ENCODE measurements around the gene ZNF680.

ZNF680 gene

DNA sequence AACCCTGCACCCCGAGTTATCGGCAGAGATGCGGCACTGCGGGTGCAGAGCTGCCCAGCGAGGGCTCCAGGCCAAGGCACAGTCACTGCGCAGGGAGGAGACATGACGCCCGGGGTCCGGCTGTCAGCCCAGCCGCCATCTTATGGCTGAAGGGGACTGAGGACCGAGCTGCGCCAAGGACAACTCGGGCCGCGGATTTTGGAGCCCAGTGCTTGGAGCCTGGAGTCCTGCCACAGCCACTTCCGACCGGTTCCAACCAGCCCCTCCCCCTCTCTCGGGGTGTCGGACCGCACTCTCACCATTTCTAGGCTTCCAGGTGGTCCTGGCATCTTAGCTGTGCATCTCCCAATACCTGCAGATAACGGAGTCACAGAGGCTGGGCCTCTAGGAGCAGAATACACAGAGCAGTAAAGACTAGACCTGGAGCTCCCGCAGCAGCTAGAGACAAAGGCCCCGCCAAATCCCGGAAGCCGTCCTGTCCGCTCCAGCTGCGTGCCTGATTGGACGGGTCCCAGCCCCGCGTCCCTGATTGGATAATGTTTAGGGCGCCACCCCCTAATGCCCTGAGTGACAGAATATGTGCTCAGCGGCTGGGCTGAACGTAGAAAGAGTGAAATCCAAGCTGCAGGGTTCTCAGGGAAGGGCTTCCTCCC is at the start of gene ZNF680:
ZNF680 (minus strand) TSS at position 446 of the 653 bp plus-strand sequence; CDS start at position 329, 117 bp downstream.
- Histone ChIP-seq H3K27ac (peak within 1 kb of the TSS; percentile 16 to 87 (median 80)), H3K4me3 (peak within 1 kb of the TSS; percentile 72 to 99 (median 89))

DNA sequence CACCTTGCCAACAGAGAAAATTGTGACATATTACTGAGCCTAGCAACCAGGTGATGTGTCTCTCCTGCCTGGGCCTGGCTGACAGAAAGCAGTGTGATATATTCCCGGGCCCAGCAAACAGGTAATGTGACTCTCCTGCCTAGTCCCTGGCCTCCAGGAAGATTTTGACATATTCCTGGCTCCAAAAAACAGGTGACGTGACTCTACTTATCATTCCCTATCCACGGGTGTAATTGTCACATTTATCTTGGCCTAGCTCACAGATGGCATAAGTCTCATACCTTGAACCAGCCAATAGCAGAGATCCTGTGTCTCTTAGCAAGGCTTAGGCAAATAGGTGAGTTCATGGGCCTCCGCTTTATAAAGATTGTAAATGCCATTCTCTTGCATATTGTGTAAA is 49.6 kb upstream of the ZNF680 start:
- peak overlapping the region in 1 of 21 experiments; percentile 26 for H3K27ac ChIP-seq
- H3K4me3 ChIP-seq = no peak overlapping the region

DNA sequence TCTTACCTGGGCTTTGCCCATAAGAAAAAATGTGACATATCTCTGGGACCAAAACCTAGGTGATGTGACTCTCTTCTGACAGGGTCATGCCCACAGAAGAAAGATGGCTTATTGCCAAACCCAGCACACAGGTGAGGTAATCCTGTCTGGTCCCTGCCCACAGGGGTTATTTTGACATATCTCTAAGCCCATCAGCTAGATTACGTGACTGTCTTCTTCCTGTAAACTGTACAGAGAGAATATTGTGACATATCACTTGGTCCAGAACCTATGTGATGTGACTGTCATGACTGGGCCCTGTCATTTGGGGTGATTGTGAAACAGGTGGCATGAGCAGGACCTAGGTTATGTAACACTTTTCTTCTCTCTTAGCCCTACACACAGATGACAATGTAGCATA is 48.8 kb upstream of the ZNF680 start:
- H3K4me3 ChIP-seq = no peak overlapping the region
- no peak overlapping the region for H3K27ac ChIP-seq

DNA sequence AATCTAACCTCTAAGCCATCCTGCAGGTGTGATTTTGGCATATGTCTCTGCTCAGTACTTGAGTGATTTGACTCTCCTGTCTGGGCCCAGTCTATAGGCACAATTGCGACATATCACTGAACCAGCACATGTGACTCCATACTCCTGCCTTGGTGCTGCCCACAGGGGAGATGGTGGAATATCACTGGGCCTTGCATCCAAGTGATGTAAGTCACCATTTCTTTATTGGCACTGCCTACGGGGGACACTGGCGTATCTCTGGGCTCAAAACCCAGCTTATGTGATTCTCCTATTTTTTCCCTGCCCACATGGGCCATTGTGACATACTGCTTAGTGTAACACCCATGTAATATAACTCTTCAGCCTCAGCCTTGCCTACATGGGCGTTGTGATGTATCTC is 48.1 kb upstream of the ZNF680 start:
- Histone ChIP-seq H3K27ac (no peak overlapping the region), H3K4me3 (no peak overlapping the region)

DNA sequence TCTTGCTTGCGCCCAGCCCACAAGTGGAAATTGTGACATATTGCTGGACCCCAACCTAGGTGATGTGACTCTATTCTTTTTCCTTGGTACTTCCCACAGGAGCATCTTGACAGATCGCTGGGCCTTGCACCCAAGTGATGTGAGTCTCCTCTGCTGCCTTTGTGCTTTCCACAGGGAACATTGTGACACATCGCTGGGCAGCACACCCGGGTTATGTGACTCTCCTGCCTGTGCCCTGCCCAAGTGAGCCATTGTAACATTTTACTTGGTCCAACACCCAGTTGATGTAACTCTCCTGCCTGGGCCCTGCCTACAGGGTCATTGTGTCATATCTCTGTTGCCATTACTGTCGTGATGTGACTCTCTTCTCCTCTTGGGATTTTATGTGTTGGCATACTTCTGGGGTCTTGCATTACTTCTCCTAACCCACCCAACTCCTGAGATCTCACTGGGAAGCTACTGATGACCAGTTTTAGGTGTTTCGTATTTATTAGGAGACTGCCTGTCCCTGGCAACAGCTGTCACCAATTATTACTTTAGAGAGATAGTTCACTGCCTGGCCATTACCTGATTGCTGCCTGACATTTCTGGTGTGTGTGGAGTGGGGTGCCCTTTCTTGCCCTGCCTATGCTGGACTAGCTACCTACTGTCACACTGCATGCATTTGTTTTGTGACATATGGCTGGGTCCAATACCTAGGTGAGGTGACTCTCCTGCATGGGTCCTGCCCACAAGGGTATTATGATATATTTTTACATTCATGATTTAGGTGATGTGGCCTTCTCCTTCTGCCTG is 45.4 kb upstream of the ZNF680 start:
- Histone ChIP-seq H3K4me3 (no peak overlapping the region), H3K27ac (peak overlapping the region in 2 of 21 experiments; percentile 9 to 16)

DNA sequence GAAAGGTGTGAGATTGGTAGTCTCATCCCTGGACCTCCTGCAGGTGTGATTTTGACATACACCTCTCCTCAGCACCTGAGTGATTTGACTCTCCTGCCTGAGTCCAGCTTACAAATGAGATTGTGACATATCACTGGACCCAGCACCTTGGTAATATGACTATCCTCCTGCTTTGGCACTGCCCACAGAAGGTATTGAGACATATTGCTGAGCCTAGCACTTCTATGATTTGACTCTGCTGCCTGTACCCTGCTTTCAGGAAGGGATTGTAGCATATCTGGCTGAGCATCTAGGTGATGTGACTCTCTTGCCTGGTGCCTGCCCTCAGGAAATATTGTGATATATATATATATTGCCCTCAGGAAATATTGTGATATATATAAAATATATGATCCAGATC is 43.5 kb upstream of the ZNF680 start:
- Histone ChIP-seq H3K27ac (no peak overlapping the region), H3K4me3 (no peak overlapping the region)

DNA sequence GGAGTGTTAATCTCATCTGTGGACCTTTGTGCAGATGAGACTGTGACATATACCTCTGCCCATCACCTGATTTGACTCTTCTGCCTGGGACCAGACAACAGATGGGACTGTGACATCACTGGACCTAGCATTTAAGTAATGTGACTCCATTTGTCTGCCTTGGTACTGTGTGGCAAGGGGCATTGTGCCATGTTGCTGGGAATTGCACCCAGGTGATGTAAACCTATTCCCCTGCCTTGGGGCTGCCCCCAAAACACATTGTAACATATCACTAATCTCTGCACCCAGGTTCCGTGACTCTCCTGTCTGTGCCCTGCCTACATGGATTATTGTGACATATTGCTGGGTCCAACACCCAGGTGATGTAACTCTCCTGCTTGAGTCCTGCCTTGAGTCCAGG is 40.4 kb upstream of the ZNF680 start:
- Histone ChIP-seq H3K4me3 (no peak overlapping the region), H3K27ac (no peak overlapping the region)

DNA sequence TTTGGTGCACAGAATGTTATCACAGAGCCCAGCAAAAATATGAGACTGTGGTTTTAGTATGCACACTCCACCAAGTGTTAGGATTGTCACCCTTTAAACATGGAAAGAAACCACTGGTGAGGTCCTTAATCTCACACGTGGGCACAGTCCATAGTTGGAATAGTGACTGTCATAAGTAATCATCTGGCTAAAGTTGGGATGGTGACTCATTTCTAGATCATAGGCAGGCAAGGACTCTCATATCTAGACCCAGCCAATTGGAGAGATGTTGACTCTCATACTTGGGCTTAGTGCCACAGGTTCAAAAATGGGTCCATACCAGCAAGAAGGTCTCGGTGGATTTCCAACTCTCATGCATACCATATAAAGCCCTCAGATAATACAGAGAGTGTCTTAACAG is 39.6 kb upstream of the ZNF680 start:
- no peak overlapping the region for H3K27ac ChIP-seq
- H3K4me3 ChIP-seq = no peak overlapping the region

DNA sequence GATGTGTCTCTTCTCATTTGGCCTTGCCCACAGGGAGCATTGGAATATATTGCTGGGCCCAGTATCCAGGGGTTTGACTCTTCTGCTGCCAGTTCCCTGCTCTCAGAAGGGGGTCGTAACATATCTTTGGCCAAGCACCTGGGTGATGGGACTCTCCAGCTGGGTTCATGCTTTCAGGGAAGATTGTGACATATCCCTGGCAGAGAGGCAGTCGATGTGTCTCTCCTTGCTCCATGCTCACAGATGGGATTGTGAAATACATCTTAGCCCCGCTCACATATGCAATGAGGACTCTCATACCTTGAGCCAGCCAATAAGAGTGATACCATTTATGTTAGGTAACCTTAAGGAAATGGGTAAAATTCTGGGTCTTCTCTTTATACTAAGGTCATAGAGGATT is 39.2 kb upstream of the ZNF680 start:
- H3K27ac ChIP-seq = no peak overlapping the region
- H3K4me3 ChIP-seq = no peak overlapping the region

DNA sequence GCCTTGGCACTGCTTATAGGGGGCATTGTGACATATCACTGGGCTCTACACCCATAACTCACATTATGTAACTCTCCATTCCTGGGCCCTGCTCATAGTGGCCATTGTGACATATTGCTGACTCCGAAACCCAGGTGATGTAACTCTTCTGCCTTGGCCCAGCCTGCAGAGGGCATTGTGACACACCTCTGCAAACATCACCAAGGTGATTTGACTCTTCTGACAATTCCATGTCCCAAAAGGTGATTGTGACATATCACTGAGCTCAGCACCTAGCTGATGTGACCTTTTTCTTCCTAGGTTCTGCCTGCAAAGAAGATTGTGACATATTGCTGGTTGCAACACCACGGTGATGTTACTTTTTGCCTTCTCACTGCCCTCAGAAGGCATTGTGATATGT is 36.5 kb upstream of the ZNF680 start:
- Histone ChIP-seq H3K27ac (no peak overlapping the region), H3K4me3 (no peak overlapping the region)

DNA sequence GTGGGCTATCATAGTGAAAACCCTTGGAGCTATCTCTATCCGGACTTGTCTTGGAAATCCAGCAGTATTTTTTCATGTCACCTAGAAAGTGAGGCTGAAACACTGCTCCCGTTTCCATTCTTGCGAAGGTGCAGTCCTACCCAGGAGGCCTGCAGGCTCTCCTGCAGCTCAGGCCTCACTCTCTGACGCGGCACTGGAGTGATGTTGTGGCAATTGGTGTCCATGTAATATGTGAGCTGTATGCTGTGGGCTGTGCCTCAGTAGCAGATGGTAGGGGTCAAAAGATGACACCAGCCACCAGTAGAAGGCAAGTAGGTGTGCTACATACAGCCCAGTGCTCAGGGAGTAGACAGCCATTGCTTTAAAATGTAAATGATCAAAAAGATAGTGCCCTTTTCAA is 28.1 kb upstream of the ZNF680 start:
- Histone ChIP-seq H3K4me3 (no peak overlapping the region), H3K27ac (no peak overlapping the region)

DNA sequence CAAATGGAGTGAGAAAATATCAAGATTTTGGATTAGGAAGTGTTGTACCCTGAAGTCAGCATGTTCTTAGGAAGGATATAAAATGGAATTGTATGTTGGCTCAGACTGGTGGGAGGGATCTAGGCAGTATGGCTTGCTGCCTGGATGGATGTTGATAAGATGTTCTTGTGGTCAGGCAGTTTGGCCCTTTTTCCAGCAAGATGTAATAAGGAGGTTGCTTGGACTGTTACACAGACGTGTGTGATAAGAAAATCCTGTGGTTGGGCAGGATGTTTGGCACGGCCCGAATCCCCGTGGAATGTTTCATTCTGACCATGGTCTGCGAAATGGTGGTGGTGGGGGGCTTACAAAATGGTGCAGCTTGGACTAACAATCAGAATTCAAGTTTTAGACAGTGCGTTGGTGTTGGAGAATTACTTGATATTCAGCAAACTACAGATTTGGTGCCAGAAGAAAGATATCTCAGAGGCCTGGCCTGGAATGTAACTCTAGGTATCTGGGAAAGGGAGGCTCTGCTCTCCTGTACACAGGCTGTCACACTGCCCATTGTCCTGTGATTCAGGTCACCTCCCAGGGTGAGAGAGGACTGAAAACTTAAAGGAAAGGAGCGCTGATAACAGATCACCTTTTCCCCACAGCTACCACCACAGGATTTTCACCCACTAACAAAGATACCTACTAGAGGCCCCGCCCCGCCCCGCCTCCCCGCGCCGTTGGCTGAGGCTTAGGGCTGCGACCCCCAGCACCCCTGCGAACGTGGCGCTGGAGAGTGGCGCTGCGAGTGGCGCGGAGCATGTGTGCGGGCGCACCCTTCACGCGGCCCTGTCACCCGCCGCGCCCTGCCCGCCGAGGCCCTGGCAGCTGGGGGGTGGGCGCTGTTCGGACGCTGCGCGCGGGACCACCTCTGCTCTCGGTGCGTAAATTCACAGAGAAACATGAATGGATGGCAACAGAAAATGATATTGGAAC is 19.3 kb upstream of the ZNF680 start:
- no peak overlapping the region for H3K27ac ChIP-seq

DNA sequence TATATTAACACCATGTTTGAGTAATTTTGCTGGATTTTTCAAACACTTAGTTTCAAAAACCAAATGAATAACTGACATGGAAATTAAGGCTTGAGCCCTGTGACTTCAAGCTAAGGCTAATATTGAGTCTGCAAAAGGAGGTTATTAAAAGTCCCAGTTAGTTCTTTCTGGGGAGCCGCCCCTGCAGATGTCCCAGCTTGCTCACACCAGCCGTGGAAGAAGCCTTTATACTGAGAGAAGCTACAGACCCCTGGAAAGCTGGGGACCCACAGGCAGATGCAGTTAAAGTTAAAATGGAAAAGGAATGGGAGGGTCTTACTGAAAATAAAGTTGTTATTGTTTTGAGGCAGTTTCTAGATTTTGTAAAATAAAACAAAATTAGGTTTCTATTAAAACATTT is 18.5 kb upstream of the ZNF680 start:
- H3K27ac ChIP-seq = no peak overlapping the region

More for the DNA sequence above, 19.3 kb upstream of the ZNF680 start:
- no peak overlapping the region for H3K4me3 ChIP-seq

DNA sequence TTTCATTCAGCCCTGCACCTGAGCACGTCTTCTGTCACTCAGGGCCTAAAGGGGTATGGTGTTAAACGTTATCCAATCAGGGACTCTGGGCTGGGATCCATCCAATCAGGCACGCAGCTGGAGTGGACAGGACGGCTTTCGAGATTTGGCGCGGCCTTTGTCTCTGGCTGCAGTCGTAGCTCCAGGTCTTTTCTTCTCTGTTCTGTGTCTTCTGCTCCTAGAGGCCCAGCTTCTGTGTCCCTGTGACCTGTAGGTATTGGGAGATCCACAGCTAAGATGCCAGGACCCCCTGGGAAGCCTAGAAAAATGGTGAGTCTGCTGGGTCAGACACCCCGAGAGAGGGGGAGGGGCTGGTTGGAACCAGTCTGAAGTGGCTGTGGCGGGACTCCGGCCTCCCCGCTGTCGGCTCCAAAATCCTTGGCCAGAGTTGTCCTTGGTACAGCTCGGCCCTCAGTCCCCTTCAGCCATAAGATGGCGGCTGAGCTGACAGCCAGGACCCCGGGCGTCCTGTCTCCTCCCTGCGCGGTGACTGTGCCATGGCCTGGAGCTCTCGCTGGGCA is 11.7 kb upstream of the ZNF680 start:
- Histone ChIP-seq H3K27ac (no peak overlapping the region), H3K4me3 (no peak overlapping the region)

More for the DNA sequence above, 18.5 kb upstream of the ZNF680 start:
- no peak overlapping the region for H3K4me3 ChIP-seq

DNA sequence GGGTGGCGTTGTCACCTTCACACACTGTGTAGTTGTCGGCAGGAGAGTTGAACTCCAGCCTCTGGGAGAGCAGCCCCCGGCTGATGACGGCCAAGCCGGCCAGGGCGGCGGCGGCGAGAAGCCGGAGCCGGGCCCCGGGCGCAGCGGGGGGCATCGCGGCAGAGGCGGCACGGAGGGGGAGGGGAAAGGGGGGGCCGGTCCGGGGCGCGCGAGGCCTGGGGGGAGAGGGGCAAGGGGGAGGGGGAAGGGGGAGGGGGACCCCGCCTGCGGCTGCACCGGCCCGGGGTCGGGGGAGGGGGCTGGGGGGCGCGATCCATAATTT is 7.4 kb upstream of the ZNF680 start:
- H3K4me3 ChIP-seq = peak overlapping the region; percentile 7 to 45 (median 32)
- peak overlapping the region in 1 of 21 experiments; percentile 0 for H3K27ac ChIP-seq

DNA sequence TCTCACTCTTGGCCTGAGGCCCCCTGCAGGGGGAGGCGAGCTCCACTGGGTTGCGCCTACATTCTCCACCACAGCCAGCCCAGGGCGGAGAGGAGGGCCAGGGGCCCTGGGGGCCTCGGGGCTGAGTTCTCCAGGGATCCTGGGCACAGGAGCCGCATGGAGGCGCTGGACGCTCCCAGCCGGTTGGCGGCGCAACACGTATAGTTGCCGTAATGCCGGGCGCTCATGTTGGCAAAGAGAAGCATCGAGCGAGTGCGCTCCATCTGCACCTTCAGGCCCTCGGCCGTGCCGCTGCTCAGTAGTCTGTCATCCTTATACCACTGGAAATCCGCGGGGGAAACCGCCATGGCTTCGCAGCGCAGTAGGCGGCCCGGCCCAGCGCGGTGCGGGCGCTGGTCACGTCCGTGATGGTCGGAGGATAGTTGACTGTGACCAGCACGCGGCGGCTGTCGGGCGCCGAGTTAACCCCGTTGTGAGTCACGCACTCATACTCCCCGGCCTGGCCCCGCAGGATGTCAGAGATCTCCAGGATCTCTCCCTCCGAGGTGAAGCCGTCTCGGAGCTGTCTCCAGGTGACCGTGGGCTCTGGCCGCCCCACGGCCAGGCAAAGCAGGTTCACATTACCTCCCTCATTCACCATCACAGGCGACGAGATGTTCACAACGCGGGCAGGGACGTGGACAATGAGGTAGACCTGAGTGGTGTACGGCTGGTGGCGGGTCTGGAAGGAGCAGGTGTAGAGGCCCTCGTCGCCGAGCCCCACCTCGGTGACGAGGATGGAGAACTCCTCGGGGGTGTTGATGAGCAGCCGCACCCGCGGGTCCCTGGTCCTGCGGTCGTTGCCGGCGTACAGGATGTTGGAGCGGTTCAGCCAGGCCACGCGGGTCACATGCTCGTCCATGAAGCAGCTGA is 6.8 kb upstream of the ZNF680 start:
- peak overlapping the region in 1 of 21 experiments; percentile 0 for H3K27ac ChIP-seq
- H3K4me3 ChIP-seq = peak overlapping the region; percentile 7 to 45 (median 32)

DNA sequence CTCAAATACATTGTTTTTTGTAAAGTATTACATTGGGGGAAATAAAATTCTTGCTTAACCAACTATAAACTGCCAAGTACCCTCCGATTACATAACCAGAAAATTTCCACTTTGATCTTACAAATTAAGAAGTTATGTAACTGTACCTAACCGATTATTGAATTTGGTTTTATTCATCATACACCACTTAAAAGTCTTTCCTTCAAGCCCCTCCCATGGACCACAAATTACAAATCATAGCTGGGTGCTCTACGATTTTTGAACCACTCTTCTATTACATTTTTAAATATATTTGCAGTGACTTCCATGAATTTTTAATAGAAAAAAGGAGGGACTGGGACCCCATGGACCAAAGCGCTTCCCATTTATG is 630 bp downstream of the ZNF680 start:
- Histone ChIP-seq H3K27ac (peak overlapping the region; percentile 16 to 87 (median 80)), H3K4me3 (peak overlapping the region; percentile 72 to 99 (median 89))

DNA sequence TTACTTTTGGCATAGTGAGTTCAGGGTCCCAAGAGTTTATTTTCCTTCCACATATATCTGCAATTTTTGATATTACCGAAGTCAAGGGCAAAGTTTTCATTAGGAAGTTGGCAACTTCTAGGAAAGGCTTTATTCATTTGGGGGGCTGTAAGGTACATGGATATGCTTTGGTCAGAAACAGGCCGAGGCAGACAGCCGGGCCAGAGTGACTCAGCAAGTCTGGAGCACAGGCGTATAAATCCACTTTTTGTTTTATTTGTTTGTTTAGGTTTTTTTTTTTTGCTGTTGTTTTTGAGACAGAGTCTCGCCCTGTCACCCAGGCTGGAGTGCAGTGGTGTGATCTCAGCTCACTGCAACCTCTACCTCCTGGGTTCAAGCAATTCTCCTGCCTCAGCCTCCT is 3.7 kb downstream of the ZNF680 start:
- Histone ChIP-seq H3K27ac (peak overlapping the region in 10 of 21 experiments; percentile 3 to 63 (median 31)), H3K4me3 (no peak overlapping the region)

DNA sequence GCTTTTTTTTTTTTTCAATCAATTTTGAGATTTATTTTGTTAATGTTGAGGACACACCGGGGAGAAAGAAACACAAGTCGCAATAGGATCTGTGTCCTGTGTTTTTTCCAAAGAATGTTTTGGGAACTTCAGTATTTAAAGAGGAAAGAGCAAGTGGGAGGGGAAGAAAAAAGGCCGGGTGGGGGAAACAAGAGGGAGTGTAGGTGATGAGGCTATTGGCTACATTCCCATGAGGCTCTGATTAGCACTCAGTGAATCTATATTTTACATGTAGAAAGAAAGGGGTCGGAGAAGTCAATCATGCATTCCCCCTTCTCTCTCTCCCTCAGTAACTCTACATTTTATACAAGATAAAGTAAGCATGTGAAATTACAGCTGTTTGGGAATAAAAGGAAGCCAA is 4.1 kb downstream of the ZNF680 start:
- Histone ChIP-seq H3K27ac (peak overlapping the region in 8 of 21 experiments; percentile 3 to 63 (median 28)), H3K4me3 (no peak overlapping the region)

Data from skin epidermis (tissue), 12 donors.